ENCODE results near the gene TMPRSS6. TPM values are rescaled to one million over a fixed set of nuclear protein-coding genes. Genes with fewer than 3 reads are reported as not detected.

Gene TMPRSS6
- total and polyA plus RNA-seq, 4 donors: 0.09 to 1.0 (median 0.69) TPM

DNA sequence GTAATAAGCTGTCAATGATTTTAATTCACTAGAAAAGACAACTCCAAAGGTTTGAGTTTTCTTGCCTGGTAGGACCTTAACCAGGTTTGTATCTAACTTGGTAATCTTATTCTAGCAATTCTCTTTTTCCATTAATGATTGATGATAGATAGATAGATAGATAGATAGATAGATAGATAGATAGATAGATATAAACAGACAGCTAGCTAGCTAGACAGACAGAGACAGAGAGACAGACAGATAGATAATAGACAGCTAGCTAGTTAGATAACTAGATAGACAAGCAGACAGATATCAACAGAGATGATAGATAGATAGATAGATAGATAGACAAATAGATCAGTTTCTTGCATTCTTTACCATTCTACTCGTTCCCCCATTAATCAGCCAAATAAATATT is 15.3 kb downstream of the TMPRSS6 start:
- 61 to 88% methylated on average over 1 of the region's 1 CpG for WGBS, 2 donors
- ATAC-seq (ENCODE audit: insufficient read depth, low FRiP score) (no peak), DNase-seq (no peak)
- TF ChIP-seq, protein P1, sequence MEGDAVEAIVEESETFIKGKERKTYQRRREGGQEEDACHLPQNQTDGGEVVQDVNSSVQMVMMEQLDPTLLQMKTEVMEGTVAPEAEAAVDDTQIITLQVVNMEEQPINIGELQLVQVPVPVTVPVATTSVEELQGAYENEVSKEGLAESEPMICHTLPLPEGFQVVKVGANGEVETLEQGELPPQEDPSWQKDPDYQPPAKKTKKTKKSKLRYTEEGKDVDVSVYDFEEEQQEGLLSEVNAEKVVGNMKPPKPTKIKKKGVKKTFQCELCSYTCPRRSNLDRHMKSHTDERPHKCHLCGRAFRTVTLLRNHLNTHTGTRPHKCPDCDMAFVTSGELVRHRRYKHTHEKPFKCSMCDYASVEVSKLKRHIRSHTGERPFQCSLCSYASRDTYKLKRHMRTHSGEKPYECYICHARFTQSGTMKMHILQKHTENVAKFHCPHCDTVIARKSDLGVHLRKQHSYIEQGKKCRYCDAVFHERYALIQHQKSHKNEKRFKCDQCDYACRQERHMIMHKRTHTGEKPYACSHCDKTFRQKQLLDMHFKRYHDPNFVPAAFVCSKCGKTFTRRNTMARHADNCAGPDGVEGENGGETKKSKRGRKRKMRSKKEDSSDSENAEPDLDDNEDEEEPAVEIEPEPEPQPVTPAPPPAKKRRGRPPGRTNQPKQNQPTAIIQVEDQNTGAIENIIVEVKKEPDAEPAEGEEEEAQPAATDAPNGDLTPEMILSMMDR (IDR thresholded peaks at IDR 0.05; ENCODE audit: control extremely low read depth, extremely low read depth): no peak
- H3K36me3 ChIP-seq (ENCODE audit: control insufficient read depth in 4 of 4, insufficient read depth in 4 of 4, low read length in 4 of 4): no peaks in the 10 kb centered on the region
- H3K4me3 ChIP-seq: no peak overlapping the region
- no peak overlapping the region for H3K9ac ChIP-seq (ENCODE audit: insufficient read depth in 1 of 2, low read length in 2 of 2)
- no peaks in the 10 kb centered on the region for H3K9me3 ChIP-seq (ENCODE audit: control insufficient read depth in 4 of 4, insufficient read depth in 3 of 4, low read length in 3 of 4)
- peaks cover 0 to 2% (median 0%) of the 10 kb centered on the region in 5 donors for H3K4me1 ChIP-seq (ENCODE audit: control insufficient read depth in 5 of 5, insufficient read depth in 5 of 5, low read length in 5 of 5)
- H3K27me3 ChIP-seq (ENCODE audit: control insufficient read depth in 3 of 3, insufficient read depth in 3 of 3, low read length in 2 of 3): peaks cover 0 to 5% (median 3%) of the 10 kb centered on the region in 3 donors
- no peak overlapping the region for H3K27ac ChIP-seq (ENCODE audit: low read depth in 1 of 2, low read length in 1 of 2)

- no peak for ATAC-seq (ENCODE audit: insufficient read depth, low FRiP score)
- TF ChIP-seq, protein P1 (IDR thresholded peaks at IDR 0.05; ENCODE audit: control extremely low read depth, extremely low read depth): no peak
- Histone ChIP-seq H3K27me3 (ENCODE audit: control insufficient read depth in 3 of 3, insufficient read depth in 3 of 3, low read length in 2 of 3) (peaks cover 0 to 3% (median 3%) of the 10 kb centered on the region in 3 donors), H3K9me3 (ENCODE audit: control insufficient read depth in 4 of 4, insufficient read depth in 3 of 4, low read length in 3 of 4) (no peaks in the 10 kb centered on the region), H3K36me3 (ENCODE audit: control insufficient read depth in 4 of 4, insufficient read depth in 4 of 4, low read length in 4 of 4) (no peaks in the 10 kb centered on the region), H3K9ac (ENCODE audit: insufficient read depth in 1 of 2, low read length in 2 of 2) (no peak overlapping the region), H3K27ac (ENCODE audit: low read depth in 1 of 2, low read length in 1 of 2) (no peak overlapping the region), H3K4me3 (no peak overlapping the region), H3K4me1 (ENCODE audit: control insufficient read depth in 5 of 5, insufficient read depth in 5 of 5, low read length in 5 of 5) (no peaks in the 10 kb centered on the region)
- WGBS, 2 donors: 65 to 74% methylated on average over 6 of the region's 6 CpGs
- DNase-seq: no peak
Observed at GRCh38 chr22:37092997-37093396, 16.5 kb downstream of the TMPRSS6 start.

DNA sequence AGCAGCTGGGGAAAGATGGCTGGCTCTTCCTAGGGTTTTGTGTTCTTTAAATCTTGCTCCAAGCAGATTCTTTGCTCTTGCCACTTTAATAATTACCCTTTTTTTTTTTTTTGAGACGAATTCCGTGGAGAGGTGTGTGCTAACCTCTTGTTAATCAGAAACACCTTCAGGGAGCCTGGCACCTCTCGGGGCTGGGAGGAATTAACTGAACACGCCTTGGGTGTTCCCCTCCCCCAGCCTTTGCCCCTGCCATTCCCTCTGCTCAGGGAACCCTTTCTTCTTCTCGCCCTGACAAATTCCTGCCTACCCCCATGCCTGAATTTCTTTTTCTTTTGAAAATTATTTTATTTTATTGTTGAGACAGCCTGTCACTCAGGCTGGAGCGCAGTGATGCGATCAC is 17.5 kb downstream of the TMPRSS6 start:
- 72 to 83% methylated on average over 7 of the region's 7 CpGs for WGBS, 2 donors
- Histone ChIP-seq H3K27ac (ENCODE audit: low read depth in 1 of 2, low read length in 1 of 2) (no peak overlapping the region), H3K36me3 (ENCODE audit: control insufficient read depth in 4 of 4, insufficient read depth in 4 of 4, low read length in 4 of 4) (no peaks in the 10 kb centered on the region), H3K4me3 (no peak overlapping the region), H3K27me3 (ENCODE audit: control insufficient read depth in 3 of 3, insufficient read depth in 3 of 3, low read length in 2 of 3) (peaks cover 0 to 3% (median 0%) of the 10 kb centered on the region in 3 donors), H3K9me3 (ENCODE audit: control insufficient read depth in 4 of 4, insufficient read depth in 3 of 4, low read length in 3 of 4) (no peaks in the 10 kb centered on the region), H3K4me1 (ENCODE audit: control insufficient read depth in 5 of 5, insufficient read depth in 5 of 5, low read length in 5 of 5) (no peaks in the 10 kb centered on the region), H3K9ac (ENCODE audit: insufficient read depth in 1 of 2, low read length in 2 of 2) (no peak overlapping the region)
- TF ChIP-seq, protein P1 (IDR thresholded peaks at IDR 0.05; ENCODE audit: control extremely low read depth, extremely low read depth): no peak
- DNase-seq (peak in 2 of 3 donors; percentile 39 to 53), ATAC-seq (ENCODE audit: insufficient read depth, low FRiP score) (no peak)
